CD4-positive, alpha-beta T cell (primary cell): Measurements from ENCODE around the gene ESYT2. TPM values are rescaled to one million over a fixed set of nuclear protein-coding genes. Genes with fewer than 3 reads are reported as not detected.

ENCODE experiments used
- ATAC-seq: fragments of 200-7000 bp; cut with Tn5 transposase; one replicate; pipeline ENCODE4 v1.10.0; 2022; ENCODE audit warnings: mild to moderate bottlenecking; ENCODE audit not compliant: poor library complexity
- CTCF ChIA-PET: fragments of 350-600 bp; sonication (Branson Sonifier 250); formaldehyde crosslinking; loops from one replicate; lab custom pipeline; 2021; ENCODE audit warnings: antibody characterized with exemption, inconsistent platforms; lab: Charles Lee
- POLR2A ChIA-PET: fragments of 350-600 bp; sonication (Branson Sonifier 250); formaldehyde crosslinking; loops from one replicate; lab custom pipeline; 2021; ENCODE audit warnings: antibody characterized with exemption, inconsistent platforms; lab: Charles Lee
- DNase-seq, 14 experiments: peaks; one replicate each; pipeline ENCODE4 v3.0.0-alpha.2; 2013 to 2020; ENCODE audit warnings: mixed read lengths in 2 of 14
- H3K27ac ChIP-seq, 2 donors: one replicate each; pipeline versions ENCODE4 v1.5.1 to v1.7.0; 2013; ENCODE audit warnings: low read length in 2 of 2, low read depth in 1 of 2, mild to moderate bottlenecking in 1 of 2
- H3K27me3 ChIP-seq, 2 experiments: 1 replicate in 1 of 2; 2 replicates in 1 of 2; pipeline versions ENCODE4 v1.6.1 to v1.7.0; 2013; ENCODE audit warnings: low read length in 2 of 2, control low read depth in 1 of 2, mild to moderate bottlenecking in 1 of 2, moderate library complexity in 1 of 2; ENCODE audit not compliant: insufficient read depth in 2 of 2, control insufficient read depth in 1 of 2
- H3K36me3 ChIP-seq: one replicate; pipeline ENCODE4 v1.6.1; 2013; ENCODE audit warnings: low read length, control low read depth; ENCODE audit not compliant: insufficient read depth
- H3K4me1 ChIP-seq: one replicate; pipeline ENCODE4 v1.6.1; 2013; ENCODE audit warnings: low read length, control low read depth; ENCODE audit not compliant: insufficient read depth
- H3K4me3 ChIP-seq: one replicate; pipeline ENCODE4 v1.5.1; 2013; ENCODE audit warnings: mild to moderate bottlenecking, low read length, moderate library complexity
- H3K9me3 ChIP-seq, 2 experiments: 1 replicate in 1 of 2; 2 replicates in 1 of 2; pipeline versions ENCODE4 v1.6.1 to v1.7.0; 2013; ENCODE audit warnings: low read length in 2 of 2, mild to moderate bottlenecking in 2 of 2, control low read depth in 1 of 2, moderate library complexity in 1 of 2; ENCODE audit not compliant: control insufficient read depth in 1 of 2, insufficient read depth in 1 of 2
- H3K27ac Mint-ChIP-seq: one replicate; pipeline ENCODE4 v1.8.0; 2020; ENCODE audit warnings: mixed read lengths
- H3K27me3 Mint-ChIP-seq: one replicate; pipeline ENCODE4 v1.8.0; 2021; ENCODE audit warnings: mixed read lengths
- H3K36me3 Mint-ChIP-seq: one replicate; pipeline ENCODE4 v1.8.0; 2021; ENCODE audit warnings: low read depth, mixed read lengths
- H3K4me1 Mint-ChIP-seq: one replicate; pipeline ENCODE4 v1.8.0; 2021; ENCODE audit warnings: low read depth, mixed read lengths
- H3K4me3 Mint-ChIP-seq: one replicate; pipeline ENCODE4 v1.8.0; 2020; ENCODE audit warnings: mild to moderate bottlenecking, mixed read lengths
- H3K9me3 Mint-ChIP-seq: one replicate; pipeline ENCODE4 v1.8.0; 2020; ENCODE audit warnings: mixed read lengths
- CTCF ChIP-seq: fragments of 200-600 bp; IDR thresholded peaks from one replicate; pipeline ENCODE4 v1.8.0; 2022; ENCODE audit warnings: antibody characterized with exemption, mild to moderate bottlenecking
- intact Hi-C, 2 experiments: fragments of 100-400 bp; cut with DNase I in 1 of 2; cut with micrococcal nuclease in 1 of 2; formaldehyde crosslinking; loops; one replicate each; pipeline versions ENCODE4 v1.15.1 to v1.9.0; 2023 to 2025; cut with DNase I, micrococcal nuclease
- total RNA-seq, 174 experiments: library from RNA in 2 of 174; stranded (reverse) in 2 of 174; gene quantifications; one replicate each; pipeline ENCODE4 v1.2.3 and lab custom pipeline; 2021 to 2026

The ESYT2 gene
- total RNA-seq, 2 experiments from 2014 or later: 106 to 112 TPM

DNA sequence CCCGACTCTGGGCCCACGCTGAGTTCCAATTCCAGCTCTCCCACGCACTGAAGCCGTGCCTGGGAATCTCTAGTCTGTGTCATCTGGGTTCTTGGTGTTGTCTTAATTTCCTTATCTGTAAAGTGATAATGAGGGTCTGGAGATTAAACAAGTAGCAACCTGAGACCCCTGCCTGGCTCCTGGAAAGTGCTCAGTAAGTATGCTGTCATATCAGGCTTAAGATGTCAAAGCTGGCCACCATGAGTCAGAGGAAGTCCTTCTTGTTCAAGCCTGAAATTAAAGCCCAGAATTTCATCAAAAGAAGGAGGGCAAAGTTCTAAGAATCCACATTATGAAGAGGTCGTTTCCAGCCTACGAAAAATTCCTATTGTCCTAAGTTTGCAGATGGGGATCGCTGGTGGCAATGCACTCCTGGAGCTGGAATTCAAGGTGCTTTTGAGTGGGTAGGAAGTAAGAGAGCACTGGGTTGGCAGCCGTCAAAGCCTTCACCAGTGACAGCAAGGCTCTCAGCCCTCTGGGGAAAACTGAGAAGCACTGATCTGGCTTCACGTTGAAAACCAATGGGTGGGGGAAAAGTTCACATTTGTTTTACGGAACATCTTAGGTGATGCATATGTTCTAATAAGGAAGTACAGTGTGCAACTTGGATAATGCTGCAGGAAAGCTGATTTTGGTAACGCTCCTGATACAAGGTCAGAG is 74.4 kb downstream of the ESYT2 start:
- intact Hi-C loops: no loop called here
- CTCF ChIA-PET: no interaction called here
- Histone ChIP-seq H3K36me3 (peaks cover 67% of the 10 kb centered on the region), H3K9me3 (no peaks in the 10 kb centered on the region), H3K27me3 (no peaks in the 10 kb centered on the region), H3K27ac (no peak overlapping the region), H3K4me3 (no peak overlapping the region), H3K4me1 (no peaks in the 10 kb centered on the region)
- H3K4me1 Mint-ChIP-seq: no peaks in the 10 kb centered on the region
- DNase-seq (no peak), ATAC-seq (no peak)
- no peaks in the 10 kb centered on the region for H3K27me3 Mint-ChIP-seq
- no peak for TF ChIP-seq CTCF
- H3K36me3 Mint-ChIP-seq: peaks cover 82% of the 10 kb centered on the region
- no peak overlapping the region for H3K4me3 Mint-ChIP-seq
- peak overlapping the region; percentile 17 for H3K27ac Mint-ChIP-seq
- POLR2A ChIA-PET: interaction anchor here (1.2 kb wide), 1 partner anchor 24 kb away, joined by 7 read pairs; no protein-coding TSS in a partner anchor
- H3K9me3 Mint-ChIP-seq: no peaks in the 10 kb centered on the region

DNA sequence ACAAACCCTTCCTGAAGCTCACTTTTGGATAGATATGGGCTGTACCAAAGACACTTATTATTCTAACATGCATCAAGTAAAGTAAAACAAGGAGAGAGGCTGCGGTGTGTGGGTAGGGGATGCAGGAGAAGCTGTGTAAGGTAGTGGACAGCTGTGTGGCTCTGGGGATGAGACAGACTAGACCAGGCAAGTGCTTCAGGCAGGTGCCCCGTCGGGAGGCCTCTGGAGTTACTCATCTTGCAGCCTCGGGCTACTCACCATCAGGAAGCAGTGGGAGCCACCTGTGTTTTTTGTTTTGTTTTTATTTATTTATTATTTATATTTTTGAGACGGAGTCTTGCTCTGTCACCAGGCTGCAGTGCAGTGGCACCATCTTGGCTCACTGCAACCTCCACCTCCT is 75.4 kb downstream of the ESYT2 start:
- DNase-seq: no peak
- Mint-ChIP-seq H3K9me3 (no peaks in the 10 kb centered on the region), H3K36me3 (peaks cover 81% of the 10 kb centered on the region), H3K27me3 (no peaks in the 10 kb centered on the region), H3K4me3 (no peak overlapping the region), H3K27ac (no peak overlapping the region), H3K4me1 (no peaks in the 10 kb centered on the region)
- no peaks in the 10 kb centered on the region for H3K27me3 ChIP-seq
- H3K4me1 ChIP-seq: no peaks in the 10 kb centered on the region
- ChIA-PET POLR2A (no interaction called here), CTCF (interaction anchor here (1.3 kb wide), 1 partner anchor 17 kb away, joined by 3 read pairs; no protein-coding TSS in a partner anchor)
- H3K4me3 ChIP-seq: no peak overlapping the region
- peaks cover 63% of the 10 kb centered on the region for H3K36me3 ChIP-seq
- no peak for ATAC-seq
- intact Hi-C loops: no loop called here
- TF ChIP-seq CTCF: no peak
- no peaks in the 10 kb centered on the region for H3K9me3 ChIP-seq
- no peak overlapping the region for H3K27ac ChIP-seq

DNA sequence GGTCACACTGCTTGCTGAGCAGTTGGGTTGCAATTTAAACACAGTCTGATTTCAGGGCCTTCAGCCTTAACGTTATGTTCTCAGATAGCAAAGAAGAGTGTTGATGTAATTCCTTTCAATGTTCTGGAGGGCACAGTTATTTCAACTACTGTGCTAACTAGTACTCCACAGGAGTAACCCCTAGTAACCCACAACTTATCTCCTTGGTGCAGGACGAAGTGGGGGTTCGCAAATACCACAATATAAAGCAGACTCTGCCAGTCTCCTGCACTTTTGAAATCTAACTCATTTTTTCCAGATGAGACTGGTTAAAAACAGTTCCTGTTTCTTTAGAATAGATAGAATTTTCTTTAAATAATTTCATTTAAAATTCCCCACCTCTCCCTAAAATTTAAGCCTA is 77.6 kb downstream of the ESYT2 start:
- Mint-ChIP-seq H3K4me3 (no peak overlapping the region), H3K36me3 (peaks cover 82% of the 10 kb centered on the region), H3K27ac (no peak overlapping the region), H3K4me1 (no peaks in the 10 kb centered on the region), H3K27me3 (no peaks in the 10 kb centered on the region), H3K9me3 (no peaks in the 10 kb centered on the region)
- H3K4me3 ChIP-seq: no peak overlapping the region
- peaks cover 63% of the 10 kb centered on the region for H3K36me3 ChIP-seq
- intact Hi-C loops: no loop called here
- peak overlapping the region in 1 of 2 donors; percentile 25 for H3K27ac ChIP-seq
- CTCF ChIA-PET: interaction anchor here (0.9 to 1.0 kb wide), 2 partner anchors 21 to 225 kb away, joined by 3 read pairs; no protein-coding TSS in a partner anchor
- no peaks in the 10 kb centered on the region for H3K9me3 ChIP-seq
- POLR2A ChIA-PET: no interaction called here
- no peak for TF ChIP-seq CTCF
- ATAC-seq: no peak
- DNase-seq: no peak
- H3K27me3 ChIP-seq: no peaks in the 10 kb centered on the region
- H3K4me1 ChIP-seq: no peaks in the 10 kb centered on the region
